ENCODE measurements around the gene B3GALT4.

The B3GALT4 gene

GRCh38 chr6:33323623-33323948 is 46.7 kb downstream of the B3GALT4 start:
- no peak for TF ChIP-seq CTCF (IDR thresholded peaks at IDR 0.05; ENCODE audit: insufficient read depth, missing control alignments)
- FAIRE-seq (no peak), DNase-seq (ENCODE audit: insufficient read length, low spot score) (no peak)

- no peak for DNase-seq (ENCODE audit: insufficient read length, low spot score)
- no peak for TF ChIP-seq CTCF (IDR thresholded peaks at IDR 0.05; ENCODE audit: insufficient read depth, missing control alignments)
- FAIRE-seq: no peak
These were observed 47.2 kb downstream of the B3GALT4 start for GRCh38 chr6:33324125-33324524.

All from D721Med (cell line).